Raji (cell line): Measurements from ENCODE around the gene PCLO.

Experiments
- POLR2A ChIP-seq: IDR thresholded peaks from 2 replicates; pipeline ENCODE4 v1.6.1; 2011; ENCODE audit warnings: low read depth, low read length, control low read depth; ENCODE audit not compliant: insufficient read depth

The PCLO gene, protein sequence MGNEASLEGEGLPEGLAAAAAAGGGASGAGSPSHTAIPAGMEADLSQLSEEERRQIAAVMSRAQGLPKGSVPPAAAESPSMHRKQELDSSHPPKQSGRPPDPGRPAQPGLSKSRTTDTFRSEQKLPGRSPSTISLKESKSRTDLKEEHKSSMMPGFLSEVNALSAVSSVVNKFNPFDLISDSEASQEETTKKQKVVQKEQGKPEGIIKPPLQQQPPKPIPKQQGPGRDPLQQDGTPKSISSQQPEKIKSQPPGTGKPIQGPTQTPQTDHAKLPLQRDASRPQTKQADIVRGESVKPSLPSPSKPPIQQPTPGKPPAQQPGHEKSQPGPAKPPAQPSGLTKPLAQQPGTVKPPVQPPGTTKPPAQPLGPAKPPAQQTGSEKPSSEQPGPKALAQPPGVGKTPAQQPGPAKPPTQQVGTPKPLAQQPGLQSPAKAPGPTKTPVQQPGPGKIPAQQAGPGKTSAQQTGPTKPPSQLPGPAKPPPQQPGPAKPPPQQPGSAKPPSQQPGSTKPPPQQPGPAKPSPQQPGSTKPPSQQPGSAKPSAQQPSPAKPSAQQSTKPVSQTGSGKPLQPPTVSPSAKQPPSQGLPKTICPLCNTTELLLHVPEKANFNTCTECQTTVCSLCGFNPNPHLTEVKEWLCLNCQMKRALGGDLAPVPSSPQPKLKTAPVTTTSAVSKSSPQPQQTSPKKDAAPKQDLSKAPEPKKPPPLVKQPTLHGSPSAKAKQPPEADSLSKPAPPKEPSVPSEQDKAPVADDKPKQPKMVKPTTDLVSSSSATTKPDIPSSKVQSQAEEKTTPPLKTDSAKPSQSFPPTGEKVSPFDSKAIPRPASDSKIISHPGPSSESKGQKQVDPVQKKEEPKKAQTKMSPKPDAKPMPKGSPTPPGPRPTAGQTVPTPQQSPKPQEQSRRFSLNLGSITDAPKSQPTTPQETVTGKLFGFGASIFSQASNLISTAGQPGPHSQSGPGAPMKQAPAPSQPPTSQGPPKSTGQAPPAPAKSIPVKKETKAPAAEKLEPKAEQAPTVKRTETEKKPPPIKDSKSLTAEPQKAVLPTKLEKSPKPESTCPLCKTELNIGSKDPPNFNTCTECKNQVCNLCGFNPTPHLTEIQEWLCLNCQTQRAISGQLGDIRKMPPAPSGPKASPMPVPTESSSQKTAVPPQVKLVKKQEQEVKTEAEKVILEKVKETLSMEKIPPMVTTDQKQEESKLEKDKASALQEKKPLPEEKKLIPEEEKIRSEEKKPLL (N-terminal part only)

DNA sequence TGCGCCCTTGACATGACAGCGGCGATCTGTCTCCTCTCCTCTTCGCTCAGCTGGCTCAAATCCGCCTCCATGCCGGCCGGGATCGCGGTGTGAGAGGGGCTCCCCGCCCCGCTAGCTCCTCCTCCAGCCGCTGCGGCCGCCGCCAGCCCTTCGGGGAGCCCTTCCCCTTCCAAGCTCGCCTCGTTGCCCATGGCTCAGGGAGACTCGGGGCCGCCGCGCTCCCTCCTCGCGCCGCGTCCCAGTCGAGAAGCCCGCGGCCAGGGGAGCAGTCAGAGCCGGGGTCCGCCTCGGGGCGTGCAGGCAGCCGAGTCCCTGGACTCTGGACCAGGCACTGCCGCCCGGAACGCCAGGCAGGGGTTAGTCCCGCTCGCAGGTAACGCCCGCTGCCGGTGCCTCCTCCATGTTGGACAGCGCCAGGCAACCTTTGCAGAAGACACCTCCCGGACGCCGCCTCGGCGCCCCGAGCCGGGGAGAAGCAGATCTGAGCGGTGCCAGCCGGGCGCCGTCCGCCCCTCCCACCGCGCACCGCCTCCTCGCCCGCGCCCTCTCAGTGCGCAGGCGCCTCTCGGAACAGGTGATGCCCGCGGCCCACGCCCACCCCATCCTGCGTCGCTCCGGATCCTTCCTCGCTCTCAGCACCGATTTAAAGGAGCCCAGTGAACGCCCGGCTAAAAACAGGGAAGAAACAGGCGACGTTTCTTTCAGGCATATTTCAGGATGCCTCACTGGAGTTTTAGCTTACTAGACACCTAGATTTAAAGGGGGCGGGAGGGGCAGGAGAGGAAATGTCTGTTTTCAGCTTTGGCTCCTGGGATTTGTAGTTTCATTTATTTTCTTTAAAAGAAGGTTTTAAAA, at the start of gene PCLO:
Gene PCLO, minus strand, starts transcription at position 483 of the 855 bp plus-strand sequence. Its CDS starts 292 bp downstream, at position 191.
- no peak for TF ChIP-seq POLR2A

DNA sequence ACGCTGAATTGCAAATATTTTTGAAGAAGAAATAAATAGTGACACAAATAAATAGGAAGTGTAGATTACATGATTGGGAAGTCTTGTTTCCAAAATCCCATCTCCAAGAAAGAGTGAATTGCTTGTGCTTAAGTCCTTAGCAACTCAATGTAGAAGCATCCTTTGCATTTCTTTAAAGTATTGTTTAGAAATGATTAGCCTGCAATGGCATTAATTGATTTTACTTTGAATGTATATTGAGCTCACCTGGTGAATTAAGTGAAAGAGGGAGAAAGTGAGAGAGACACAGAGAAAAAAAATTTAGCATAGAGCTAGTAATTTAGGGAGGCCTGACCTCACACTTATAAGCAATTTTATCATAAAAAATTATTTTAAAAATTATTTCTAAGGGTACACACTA, 49.0 kb upstream of the PCLO start:
- TF ChIP-seq POLR2A, result no peak

DNA sequence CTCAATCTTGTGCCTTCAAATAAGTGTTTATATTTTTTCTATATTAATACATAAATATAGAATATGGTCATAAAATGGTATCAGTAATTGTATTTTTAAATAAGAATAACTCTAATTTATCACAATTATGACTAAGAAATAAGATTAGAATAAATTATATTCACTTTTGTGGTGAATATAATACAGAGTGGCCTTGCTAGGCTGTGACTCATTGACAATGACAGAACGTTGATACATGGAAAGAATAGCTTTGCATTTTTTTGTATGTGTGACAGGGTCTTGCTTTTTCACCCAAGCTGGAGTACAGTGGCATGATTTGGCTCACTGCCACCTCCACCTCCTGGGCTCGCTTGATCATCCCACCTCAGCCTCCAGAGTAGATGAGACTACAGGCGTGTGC, 47.8 kb upstream of the PCLO start:
- no peak for TF ChIP-seq POLR2A

DNA sequence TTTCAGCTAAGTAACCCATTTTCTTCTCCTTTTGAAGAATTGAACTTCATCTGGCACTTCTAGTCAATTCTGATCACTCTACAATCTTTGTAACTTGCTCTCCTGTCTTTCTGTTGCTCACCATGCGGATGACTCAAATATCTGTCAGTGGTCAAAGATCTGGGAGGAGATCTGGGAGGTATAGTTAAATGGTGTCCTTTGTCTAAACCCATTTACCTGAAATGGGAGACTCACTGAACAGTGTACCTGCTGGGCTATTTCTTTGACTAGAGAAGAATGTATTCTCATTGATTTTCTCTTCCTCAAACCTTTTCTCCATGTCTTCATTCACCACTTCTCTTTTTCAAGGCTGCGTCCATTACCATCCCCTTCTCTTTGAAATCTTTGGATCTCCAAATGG, 42.0 kb upstream of the PCLO start:
- TF ChIP-seq POLR2A, result no peak

DNA sequence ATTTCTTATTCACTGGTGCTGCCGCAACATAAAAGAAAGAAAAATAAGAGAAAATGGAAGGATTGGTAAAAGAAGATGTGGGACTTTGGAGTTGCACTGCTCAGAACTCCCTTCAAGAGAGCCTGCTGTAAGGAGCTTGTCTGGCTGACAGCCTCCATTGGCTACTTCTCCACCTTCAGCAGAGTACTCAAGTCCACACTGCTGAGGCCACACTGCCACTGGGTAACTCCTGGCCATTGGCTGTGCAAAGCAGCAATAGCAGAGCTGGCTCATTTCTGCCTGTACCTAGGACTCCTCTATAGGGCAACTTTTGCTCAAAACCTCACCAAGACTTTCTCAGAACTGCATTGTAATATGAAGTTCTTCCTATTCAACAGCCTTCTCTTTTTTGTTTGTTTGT, 38.7 kb upstream of the PCLO start:
- no peak for TF ChIP-seq POLR2A

DNA sequence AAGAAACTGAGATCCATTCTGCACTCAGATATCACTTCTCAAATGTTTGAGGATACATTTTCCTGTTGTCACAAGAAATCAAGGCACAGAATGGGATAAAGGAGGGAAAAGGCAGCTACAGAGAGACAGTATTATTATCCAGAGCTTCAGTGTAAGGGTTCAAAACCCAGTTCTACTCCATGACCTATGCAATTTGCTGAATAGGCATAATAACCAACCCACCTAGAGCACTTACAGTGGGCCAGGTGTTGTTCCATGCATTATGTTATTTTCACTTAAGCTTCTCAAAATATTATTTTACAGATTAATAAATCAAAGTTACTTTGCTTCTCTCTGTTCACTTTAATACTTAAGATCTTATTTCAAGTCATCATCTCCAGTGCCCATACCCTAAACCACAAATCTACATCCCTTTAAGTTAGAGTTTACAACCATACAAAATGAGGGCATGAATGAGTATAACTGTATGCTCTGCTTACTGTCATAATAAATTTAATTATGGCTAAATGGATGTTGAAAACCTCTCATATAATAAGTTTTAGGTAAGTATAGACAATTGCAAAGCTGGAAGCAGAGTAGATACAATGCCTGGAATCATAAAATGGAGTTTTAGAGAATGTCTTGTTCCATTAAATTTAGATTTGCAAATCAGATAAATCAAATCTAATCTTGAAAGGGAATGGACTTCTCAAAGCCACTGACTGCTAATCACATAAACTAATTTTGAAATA, 28.1 kb upstream of the PCLO start:
- TF ChIP-seq POLR2A, result no peak

DNA sequence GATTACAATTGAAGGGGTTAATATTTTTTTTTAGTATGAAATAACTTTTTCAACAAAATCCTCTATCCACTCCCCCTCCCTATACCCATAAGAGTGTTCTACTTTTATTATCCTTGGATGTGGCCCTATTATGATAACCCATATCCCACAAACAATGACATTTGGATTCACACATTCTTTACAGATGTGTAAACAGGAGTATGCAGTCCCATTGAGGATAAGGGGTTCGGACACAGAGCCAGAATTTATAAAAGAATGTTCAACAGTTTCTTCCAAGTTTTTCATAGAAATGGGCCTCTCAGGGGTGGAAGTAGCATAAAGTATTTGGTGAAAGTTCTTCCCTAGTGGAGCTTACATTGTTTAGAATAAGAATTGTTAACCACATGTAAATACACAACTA, 16.1 kb upstream of the PCLO start:
- no peak for TF ChIP-seq POLR2A

DNA sequence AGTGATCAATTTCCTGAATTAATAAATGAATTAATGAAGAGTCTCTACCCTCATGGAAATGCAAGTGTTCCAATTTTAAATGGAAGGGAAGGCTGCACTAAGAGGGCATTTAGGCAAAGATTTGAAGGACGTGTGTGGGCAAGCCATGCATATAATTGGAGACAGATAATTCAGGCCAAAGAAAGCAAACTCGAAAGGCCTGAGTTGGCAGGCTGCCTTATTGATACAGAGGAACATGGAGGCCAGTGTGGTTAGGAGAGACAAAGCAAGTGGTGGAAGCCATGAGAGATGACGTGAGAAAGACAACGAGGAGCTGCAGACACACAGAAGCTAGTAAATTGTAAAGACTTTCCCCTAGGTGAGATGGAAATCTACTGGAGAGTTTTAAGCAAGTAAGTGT, 15.4 kb upstream of the PCLO start:
- no peak for TF ChIP-seq POLR2A

DNA sequence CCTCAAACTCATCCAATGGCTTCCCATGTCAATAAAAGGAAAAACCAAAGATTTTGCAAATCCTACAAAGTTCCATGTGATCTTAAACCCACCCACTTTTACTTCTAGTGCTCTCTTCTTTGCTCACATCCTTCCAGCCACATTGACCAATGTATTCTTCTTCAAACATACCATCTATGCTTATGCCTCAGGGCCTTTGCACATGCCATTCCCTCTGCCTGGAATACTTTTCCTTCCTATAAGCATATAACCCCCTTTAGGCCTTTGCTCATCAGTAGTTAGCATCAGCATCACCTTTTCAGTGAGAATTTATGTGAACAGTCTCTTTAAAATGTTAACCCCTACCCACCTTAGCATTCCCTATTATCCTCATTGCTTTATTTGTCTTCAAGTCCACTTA, 11.0 kb upstream of the PCLO start:
- TF ChIP-seq POLR2A, result no peak

DNA sequence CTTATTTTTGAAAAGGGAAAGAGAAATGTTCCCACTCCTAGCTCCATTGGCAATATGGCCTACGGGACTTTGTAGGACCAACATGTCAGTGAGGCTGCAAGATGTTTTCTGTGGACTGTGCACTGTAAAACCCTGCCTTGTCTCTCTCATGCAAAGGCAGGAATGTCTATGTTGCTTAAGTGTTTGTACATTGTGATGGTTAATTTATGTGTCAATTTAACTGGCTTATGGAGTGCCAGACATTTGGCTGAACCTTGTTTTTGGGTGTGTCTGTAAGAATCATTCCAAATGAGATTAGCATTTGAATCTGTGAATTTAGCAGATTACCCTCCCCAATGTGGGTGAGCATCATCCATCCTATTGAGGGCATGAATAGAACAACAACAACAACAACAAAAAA, 4.1 kb upstream of the PCLO start:
- TF ChIP-seq POLR2A, result no peak

DNA sequence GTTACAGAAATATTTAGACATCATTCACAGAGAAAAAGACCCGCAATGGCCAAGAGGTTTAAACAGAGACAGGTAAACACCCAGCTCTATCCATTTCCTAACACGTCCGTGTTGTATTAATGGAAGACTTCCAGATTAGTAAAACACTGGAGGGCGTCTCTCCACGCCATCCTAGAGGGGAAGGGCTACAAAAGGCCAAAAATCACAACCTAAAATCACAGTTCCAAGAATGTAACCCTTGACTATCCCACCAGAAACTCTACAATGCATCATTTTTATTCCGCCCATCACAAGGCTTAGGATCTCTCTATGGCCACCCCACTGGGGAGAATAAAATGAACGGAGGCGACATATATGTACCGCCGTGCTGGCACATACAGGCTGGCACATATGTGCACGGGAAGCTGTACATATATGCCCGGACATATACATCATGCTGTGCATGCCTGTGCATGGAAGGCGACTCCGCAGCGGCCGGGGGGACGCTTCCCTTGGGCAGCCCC, 734 bp downstream of the PCLO start:
- TF ChIP-seq POLR2A, result no peak

DNA sequence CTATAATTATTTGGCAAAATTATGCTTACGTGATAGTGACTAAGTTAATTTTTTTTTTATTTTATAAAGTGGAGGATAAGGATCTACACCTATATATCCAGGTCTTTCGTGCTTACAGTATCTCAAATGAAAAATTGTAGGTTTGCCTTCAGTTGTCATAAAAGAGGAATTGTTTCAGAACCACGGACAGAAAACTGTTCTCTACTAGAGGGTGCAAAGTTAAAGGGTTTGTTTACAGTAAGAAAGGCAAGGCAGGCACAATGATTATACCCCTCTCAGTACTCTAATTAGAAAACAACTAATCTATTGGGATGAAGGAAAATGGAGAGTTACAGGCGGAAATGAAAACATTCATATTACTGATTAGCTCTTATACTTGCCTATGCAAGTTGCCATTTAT, 1.5 kb downstream of the PCLO start:
- no peak for TF ChIP-seq POLR2A

DNA sequence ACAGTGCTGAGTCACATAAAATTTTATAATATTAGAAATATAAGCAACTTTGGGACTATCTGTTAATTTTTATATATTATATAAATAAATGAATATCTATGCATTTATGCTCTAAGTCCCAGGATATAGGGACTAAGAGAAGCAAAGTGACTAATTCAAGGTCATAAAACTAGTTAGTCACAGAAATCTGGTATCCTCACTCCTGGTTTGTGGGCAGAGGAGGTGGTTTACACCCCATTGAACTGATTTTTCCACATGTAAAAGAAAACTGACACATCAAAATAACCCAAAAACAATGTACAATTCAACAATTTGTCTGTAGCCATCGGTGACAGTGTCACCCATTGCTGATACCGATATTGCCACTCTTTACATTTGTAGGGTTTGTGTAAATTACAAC, 3.0 kb downstream of the PCLO start:
- no peak for TF ChIP-seq POLR2A

DNA sequence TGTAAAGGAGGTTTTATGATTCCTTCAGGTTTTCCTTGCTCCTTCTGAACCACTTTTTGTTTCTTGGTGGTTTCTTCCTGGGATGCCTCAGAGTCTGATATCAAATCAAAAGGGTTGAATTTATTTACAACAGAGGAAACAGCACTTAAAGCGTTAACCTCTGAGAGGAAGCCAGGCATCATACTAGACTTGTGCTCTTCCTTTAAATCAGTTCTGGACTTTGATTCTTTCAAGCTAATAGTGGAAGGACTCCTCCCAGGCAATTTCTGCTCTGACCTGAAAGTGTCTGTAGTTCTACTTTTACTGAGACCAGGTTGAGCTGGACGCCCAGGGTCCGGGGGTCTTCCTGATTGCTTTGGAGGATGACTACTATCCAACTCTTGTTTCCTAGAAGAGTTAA, 6.7 kb downstream of the PCLO start:
- TF ChIP-seq POLR2A, result no peak
